K562 (cell line): ENCODE results near the gene TBP. TPM values are rescaled to one million over a fixed set of nuclear protein-coding genes. Genes with fewer than 3 reads are reported as not detected.

Experiments used
- ATF1 ChIP-seq, 2 experiments: fragments of 450-650 bp in 1 of 2; IDR thresholded peaks; 2 replicates each; pipeline ENCODE4 v1.6.1; 2016; ENCODE audit warnings: missing compliant biosample characterization in 1 of 2, missing genetic modification characterization in 1 of 2
- ATF2 ChIP-seq: sonication (generic); formaldehyde crosslinking; IDR thresholded peaks from 2 replicates; pipeline ENCODE4 v1.8.1; 2022; ENCODE audit warnings: missing genetic modification reagents
- FOXA1 ChIP-seq: fragments of 450-650 bp; IDR thresholded peaks from 2 replicates; pipeline ENCODE4 v1.6.1; 2016; ENCODE audit warnings: mild to moderate bottlenecking, borderline replicate concordance
- FOXA3 ChIP-seq, 2 experiments: fragments of 450-650 bp in 1 of 2; sonication (generic) in 1 of 2; formaldehyde crosslinking; IDR thresholded peaks in 1 of 2; conservative IDR thresholded peaks in 1 of 2; 2 replicates each; pipeline versions ENCODE4 v1.4.0 to v1.8.0; 2020 to 2022; ENCODE audit warnings: mild to moderate bottlenecking in 2 of 2, missing genetic modification reagents in 1 of 2
- GABPB2 ChIP-seq: fragments of 250-450 bp; sonication (Bioruptor Pico); conservative IDR thresholded peaks from 2 replicates; pipeline ENCODE4 v1.5.1; 2021; ENCODE audit warnings: mild to moderate bottlenecking
- HMGN3 ChIP-seq: IDR thresholded peaks from 2 replicates; pipeline ENCODE4 v1.6.1; 2011; ENCODE audit warnings: borderline replicate concordance, low read depth, mild to moderate bottlenecking, mixed read lengths, low read length; ENCODE audit not compliant: insufficient read length; ENCODE audit errors: extremely low read depth
- KLF1 ChIP-seq: fragments of 450-650 bp; IDR thresholded peaks from 2 replicates; pipeline ENCODE4 v1.6.1; 2016; ENCODE audit warnings: missing genetic modification characterization, missing compliant biosample characterization
- KLF10 ChIP-seq: fragments of 250-450 bp; sonication (Bioruptor Pico); IDR thresholded peaks from 2 replicates; pipeline ENCODE4 v1.6.1; 2021; ENCODE audit warnings: matching md5 sums
- MXI1 ChIP-seq: IDR thresholded peaks from 2 replicates; pipeline ENCODE4 v1.6.1; 2011; ENCODE audit warnings: low read depth, mild to moderate bottlenecking, improper control_type of control experiment, low read length
- MYBL2 ChIP-seq, 2 experiments: fragments of 450-650 bp in 1 of 2; sonication (generic) in 1 of 2; formaldehyde crosslinking in 1 of 2; IDR thresholded peaks; 2 replicates each; pipeline versions ENCODE4 v1.6.1 to v1.8.1; 2017 to 2022; ENCODE audit warnings: borderline replicate concordance in 1 of 2, inconsistent platforms in 1 of 2, low read depth in 1 of 2, mild to moderate bottlenecking in 1 of 2, missing genetic modification reagents in 1 of 2, moderate library complexity in 1 of 2
- PRDM10 ChIP-seq: fragments of 450-650 bp; IDR thresholded peaks from 2 replicates; pipeline ENCODE4 v1.6.1; 2018; ENCODE audit not compliant: partially characterized antibody
- RERE ChIP-seq: sonication (generic); formaldehyde crosslinking; IDR thresholded peaks from 2 replicates; pipeline ENCODE4 v1.8.0; 2023; ENCODE audit warnings: missing genetic modification reagents, mild to moderate bottlenecking, borderline replicate concordance
- SNAPC5 ChIP-seq: fragments of 250-450 bp; sonication (Bioruptor Pico); IDR thresholded peaks from 2 replicates; pipeline ENCODE4 v1.8.0; 2021; ENCODE audit warnings: moderate library complexity, mild to moderate bottlenecking, inconsistent platforms
- TRIM28 ChIP-seq: fragments of 450-650 bp; IDR thresholded peaks from 2 replicates; pipeline ENCODE4 v1.6.1; 2017
- ZC3H4 ChIP-seq: sonication (generic); formaldehyde crosslinking; IDR thresholded peaks from 2 replicates; pipeline ENCODE4 v1.9.0; 2021; ENCODE audit warnings: missing genetic modification reagents, borderline replicate concordance
- ZFPM2 ChIP-seq: fragments of 250-450 bp; sonication (Bioruptor Pico); IDR thresholded peaks from 2 replicates; pipeline ENCODE4 v1.5.1; 2022; ENCODE audit warnings: mild to moderate bottlenecking
- ZNF79 ChIP-seq: fragments of 250-450 bp; sonication (Bioruptor Pico); IDR thresholded peaks from 2 replicates; pipeline ENCODE4 v1.4.0; 2020; ENCODE audit warnings: low read depth, mild to moderate bottlenecking, moderate library complexity
- polyA plus RNA-seq, 8 experiments: library from polyadenylated mRNA; depleted of rRNA in 4 of 8; stranded (reverse) in 5 of 8; unstranded in 3 of 8; fragments of >200 nt; fragmentation: Nextera tagmentation in 2 of 8; fragmentation: Illumina TruSeq in 1 of 8; extraction: Ambion mirVana in 2 of 8; extraction: Trizol in 1 of 8; gene quantifications; 2 replicates each; pipeline versions ENCODE4 v1.2.1 to v1.2.3, GENCODE V29; 2011 to 2014; ENCODE audit warnings: inconsistent platforms in 1 of 8, missing spikeins in 1 of 8
- total RNA-seq, 7 experiments: library from RNA; depleted of rRNA in 6 of 7; stranded (reverse); fragments of >200 nt in 6 of 7; fragmentation: Illumina TruSeq in 2 of 7; extraction: Trizol in 2 of 7; gene quantifications; 2 replicates each; pipeline versions ENCODE4 v1.2.1 to v1.2.3, GENCODE V29; 2011 to 2021; ENCODE audit warnings: low replicate concordance in 1 of 7

TBP gene
- total and polyA plus RNA-seq, 9 of the 15 experiments (the other 6 are each of a cell fraction or from before 2014, with no cell fraction given): 28.5 to 86.1 (median 39.5) TPM

- TF ChIP-seq ZNF79: no peak
- TF ChIP-seq KLF1 (tag): no peak
- TF ChIP-seq ATF1 (CRISPR knock-in tag; IDR thresholded peaks at IDR 0.05): no peak
- TF ChIP-seq ATF1 (tag; IDR thresholded peaks at IDR 0.05): no peak
- no peak for TF ChIP-seq GABPB2 (CRISPR knock-in tag)
- no peak for TF ChIP-seq PRDM10
- TF ChIP-seq ATF2 (CRISPR knock-in tag): no peak
- no peak for TF ChIP-seq KLF10 (CRISPR knock-in tag)
- TF ChIP-seq FOXA3 (CRISPR knock-in tag; conservative IDR thresholded peaks at IDR 0.05 in 1 of 2, IDR thresholded peaks at IDR 0.05 in 1 of 2): 0 out of 4 replicates have a peak, but pooled peaks of 1 of the 2 experiments have one; percentile 40
- 0 out of 2 replicates have a peak, but pooled peaks have one; percentile 30 for TF ChIP-seq ZC3H4
- TF ChIP-seq TRIM28: no peak; the same call in 1 of the 2 replicates
- TF ChIP-seq RERE (CRISPR knock-in tag): no peak
- no peak for TF ChIP-seq HMGN3
- TF ChIP-seq FOXA1: no peak
- TF ChIP-seq MYBL2 (IDR thresholded peaks at IDR 0.05; ENCODE audit: low read depth): no peak
- TF ChIP-seq MYBL2 (CRISPR knock-in tag; IDR thresholded peaks at IDR 0.05; ENCODE audit: borderline replicate concordance): no peak
- TF ChIP-seq ZFPM2 (CRISPR knock-in tag): 0 out of 2 replicates have a peak, but pooled peaks have one; percentile 72
- 0 out of 2 replicates have a peak, but pooled peaks have one; percentile 41 for TF ChIP-seq MXI1
- no peak for TF ChIP-seq SNAPC5
Measured at GRCh38 chr6:170553534-170554012, 596 bp upstream of the TBP start (continued).
